ENCODE results near the gene GJB4. TPM values are rescaled to one million over a fixed set of nuclear protein-coding genes. Genes with fewer than 3 reads are reported as not detected.

Gene GJB4
- total RNA-seq, 4 donors from 2014 or later: not detected

DNA sequence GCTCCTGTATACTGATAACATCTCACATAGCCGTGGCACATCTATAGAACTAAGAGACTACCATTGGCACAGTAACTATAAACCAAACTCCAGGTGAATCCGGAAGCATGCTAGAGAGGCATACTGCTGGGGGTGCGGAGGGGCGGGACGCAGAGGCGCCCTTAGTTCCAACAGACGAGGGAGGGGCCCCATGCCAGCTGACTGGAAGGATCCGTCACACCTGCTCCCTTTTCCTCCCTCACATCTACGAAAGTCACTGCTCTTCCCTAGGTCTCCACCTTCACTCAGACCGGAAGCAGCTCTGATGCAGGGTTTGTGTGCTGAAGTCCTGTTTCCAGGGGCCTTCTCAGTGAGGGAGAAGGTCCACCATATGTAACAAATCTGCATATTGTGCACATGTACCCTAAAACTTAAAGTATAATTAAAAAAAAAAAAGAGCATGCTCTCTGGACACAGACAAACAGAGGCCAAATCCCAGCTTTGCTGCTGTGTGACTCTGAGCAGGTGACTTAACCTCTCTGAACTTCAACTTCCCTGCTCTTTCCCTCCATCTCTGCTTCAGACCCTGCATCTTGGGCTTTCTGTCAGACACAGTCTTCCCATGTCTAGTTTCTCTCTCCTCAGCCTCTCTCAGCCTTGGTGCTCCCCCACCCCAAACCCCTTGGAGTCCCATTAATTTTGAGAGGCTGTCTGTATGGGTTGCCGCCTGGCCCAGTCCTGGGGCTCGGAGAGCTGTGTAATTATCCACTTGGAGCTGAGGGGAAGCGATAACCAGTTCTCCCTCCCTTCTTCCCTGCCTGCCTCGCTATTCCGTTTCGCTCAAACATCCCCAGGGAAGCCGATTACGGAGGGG is 12.5 kb upstream of the GJB4 start:
- Histone ChIP-seq H3K4me1 (peaks cover 0 to 6% (median 0%) of the 10 kb centered on the region in 4 donors), H3K4me3 (no peak overlapping the region), H3K36me3 (no peaks in the 10 kb centered on the region), H3K27ac (no peak overlapping the region), H3K9me3 (no peaks in the 10 kb centered on the region), H3K27me3 (no peaks in the 10 kb centered on the region)
- no peak for DNase-seq
- no peak for TF ChIP-seq POLR2A (IDR thresholded peaks at IDR 0.05)
- TF ChIP-seq CTCF (IDR thresholded peaks at IDR 0.05): no peak

DNA sequence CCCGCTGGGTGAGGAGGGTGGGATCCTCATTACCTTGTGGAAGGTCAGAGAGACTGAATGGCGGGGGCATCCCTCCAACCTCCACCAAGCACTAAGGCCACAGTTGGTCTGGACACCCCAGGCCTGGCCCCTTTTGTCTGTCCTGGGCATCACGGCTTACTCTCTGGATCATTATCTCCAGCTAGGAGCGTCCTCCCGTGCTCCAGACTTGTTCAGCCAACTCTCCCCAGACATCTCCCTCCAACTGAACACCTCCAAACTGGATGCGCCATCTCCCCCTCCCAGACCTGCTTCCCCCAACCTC is 11.9 kb upstream of the GJB4 start:
- DNase-seq: no peak
- TF ChIP-seq POLR2A (IDR thresholded peaks at IDR 0.05): no peak
- TF ChIP-seq CTCF (IDR thresholded peaks at IDR 0.05): no peak
- Histone ChIP-seq H3K36me3 (no peaks in the 10 kb centered on the region), H3K9me3 (no peaks in the 10 kb centered on the region), H3K27ac (no peak overlapping the region), H3K4me1 (peaks cover 0 to 3% (median 0%) of the 10 kb centered on the region in 4 donors), H3K27me3 (no peaks in the 10 kb centered on the region), H3K4me3 (no peak overlapping the region)

DNA sequence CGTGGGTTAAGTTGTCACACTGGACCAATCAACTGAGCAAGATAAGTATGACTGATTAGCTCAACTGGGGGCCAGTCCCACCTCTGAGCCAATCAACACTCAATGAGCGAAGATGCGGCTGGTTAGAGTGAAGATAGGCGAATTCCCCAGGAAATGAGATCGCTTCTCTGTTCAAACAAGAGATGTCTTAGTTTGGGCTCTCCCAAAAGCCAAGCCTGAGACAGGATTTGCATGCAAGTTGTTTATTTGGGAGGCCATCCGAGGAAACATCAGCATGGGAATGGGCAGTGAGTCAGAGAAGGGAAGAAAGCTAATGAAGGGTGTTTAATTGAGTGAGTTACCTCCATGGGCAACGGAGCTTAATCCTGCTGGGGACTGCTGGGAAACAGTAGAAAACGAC is 9.5 kb upstream of the GJB4 start:
- no peaks in the 10 kb centered on the region for H3K27me3 ChIP-seq
- no peak overlapping the region for H3K4me3 ChIP-seq
- H3K36me3 ChIP-seq: no peaks in the 10 kb centered on the region
- no peak overlapping the region for H3K27ac ChIP-seq
- DNase-seq: no peak
- no peak for TF ChIP-seq POLR2A (IDR thresholded peaks at IDR 0.05)
- TF ChIP-seq CTCF (IDR thresholded peaks at IDR 0.05): no peak
- no peaks in the 10 kb centered on the region for H3K4me1 ChIP-seq
- no peaks in the 10 kb centered on the region for H3K9me3 ChIP-seq

GRCh38 chr1:34750610-34751009 is 8.9 kb upstream of the GJB4 start:
- Histone ChIP-seq H3K36me3 (no peaks in the 10 kb centered on the region), H3K4me3 (no peak overlapping the region), H3K27ac (no peak overlapping the region), H3K27me3 (no peaks in the 10 kb centered on the region), H3K9me3 (no peaks in the 10 kb centered on the region), H3K4me1 (no peaks in the 10 kb centered on the region)
- TF ChIP-seq CTCF (IDR thresholded peaks at IDR 0.05) (no peak), POLR2A (IDR thresholded peaks at IDR 0.05) (no peak)
- no peak for DNase-seq

- no peak overlapping the region for H3K27ac ChIP-seq
- DNase-seq: no peak
- TF ChIP-seq CTCF (IDR thresholded peaks at IDR 0.05) (no peak), POLR2A (IDR thresholded peaks at IDR 0.05) (no peak)
- H3K27me3 ChIP-seq: no peaks in the 10 kb centered on the region
- H3K4me1 ChIP-seq: no peaks in the 10 kb centered on the region
- H3K9me3 ChIP-seq: no peaks in the 10 kb centered on the region
- no peaks in the 10 kb centered on the region for H3K36me3 ChIP-seq
- H3K4me3 ChIP-seq: no peak overlapping the region
Measured at GRCh38 chr1:34753163-34753562, 6.4 kb upstream of the GJB4 start.

Data from Peyer's patch (tissue), 4 donors.